K562 (cell line): ENCODE measurements around the gene PLA2G4D. TPM values are rescaled to one million over a fixed set of nuclear protein-coding genes. Genes with fewer than 3 reads are reported as not detected.

ENCODE experiments used
- ATAC-seq: fragments of 200-7000 bp; cut with Tn5 transposase; 3 replicates; pipeline ENCODE4 v1.9.1; 2020; ENCODE audit warnings: moderate library complexity
- BruUV-seq: library from RNA; stranded (reverse); fragments of 400-500 nt; replicated peaks from 2 replicates; lab custom pipeline; 2021; lab: Mats Ljungman, UMichigan
- CTCF ChIA-PET: fragments of 300-600 bp; formaldehyde crosslinking; extraction: SDS; loops from one replicate; lab custom pipeline; 2021; ENCODE audit warnings: low intra/inter-chr PET ratio; lab: Yijun Ruan, JAX
- POLR2A ChIA-PET: fragments of 300-600, 350-650 bp; sonication (Branson Sonifier 250); formaldehyde crosslinking; extraction: SDS; loops from one replicate; lab custom pipeline; 2021; ENCODE audit warnings: antibody characterized with exemption, inconsistent platforms; lab: Yijun Ruan, JAX
- DNase-seq, 4 experiments: peaks; one replicate each; pipeline versions ENCODE4 v3.0.0 to v3.0.0-alpha.2; 2011 to 2018; ENCODE audit warnings: low spot score in 3 of 4, mixed read lengths in 3 of 4; ENCODE audit errors: extremely low read depth in 1 of 4
- FAIRE-seq: peaks from 2 replicates; lab custom pipeline; 2011; peaks lifted over from hg19 to GRCh38; lab: Jason Lieb, UNC
- H2AFZ ChIP-seq: 2 replicates; pipeline ENCODE4 v1.6.0; 2011; ENCODE audit warnings: low read depth, low read length, control low read depth, inconsistent platforms
- H3K27ac ChIP-seq: fragments of 200-600 bp; 3 replicates; pipeline ENCODE4 v1.8.0; 2011; ENCODE audit warnings: low read depth, mild to moderate bottlenecking, control low read depth, inconsistent platforms, low read length, moderate library complexity, mixed read lengths; ENCODE audit errors: extremely low read depth
- H3K27me3 ChIP-seq, 2 experiments: fragments of 300-600 bp in 1 of 2; 2 replicates in 1 of 2; 3 replicates in 1 of 2; pipeline versions ENCODE4 v1.6.0 to v1.8.0; 2011; ENCODE audit warnings: inconsistent platforms in 2 of 2, low read length in 2 of 2, mild to moderate bottlenecking in 1 of 2, mixed read lengths in 1 of 2, moderate library complexity in 1 of 2; ENCODE audit not compliant: control insufficient read depth in 2 of 2, insufficient read depth in 2 of 2
- H3K36me3 ChIP-seq: fragments of 300-600 bp; 3 replicates; pipeline ENCODE4 v1.8.0; 2011; ENCODE audit warnings: mild to moderate bottlenecking, low read length, inconsistent platforms; ENCODE audit not compliant: control insufficient read depth, insufficient read depth
- H3K4me1 ChIP-seq, 2 experiments: fragments of 200-600 bp in 1 of 2; replicated peaks in 1 of 2; 2 replicates in 1 of 2; 3 replicates in 1 of 2; pipeline versions ENCODE4 v1.5.1 to v1.8.0; 2011; ENCODE audit warnings: inconsistent platforms in 2 of 2, low read length in 2 of 2, mild to moderate bottlenecking in 1 of 2, mixed read lengths in 1 of 2, moderate library complexity in 1 of 2; ENCODE audit not compliant: control insufficient read depth in 2 of 2, insufficient read depth in 2 of 2
- H3K4me2 ChIP-seq: 2 replicates; pipeline ENCODE4 v1.6.1; 2011; ENCODE audit warnings: low read length, control low read depth, inconsistent platforms, mixed read lengths; ENCODE audit not compliant: insufficient read depth
- H3K4me3 ChIP-seq: fragments of 200-600 bp; sonication (generic), shearing (Covaris generic); 2 replicates; pipeline ENCODE4 v1.5.1; 2016; ENCODE audit warnings: control low read depth, inconsistent platforms
- H3K79me2 ChIP-seq: fragments of 200-600 bp; 3 replicates; pipeline ENCODE4 v1.8.0; 2011; ENCODE audit warnings: low read length, inconsistent platforms; ENCODE audit not compliant: control insufficient read depth, insufficient read depth
- H3K9ac ChIP-seq, 2 experiments: 2 replicates each; pipeline versions ENCODE4 v1.6.0 to v1.6.1; 2011; ENCODE audit warnings: low read depth in 2 of 2, low read length in 2 of 2, control low read depth in 1 of 2, inconsistent platforms in 1 of 2, mild to moderate bottlenecking in 1 of 2, mixed read lengths in 1 of 2; ENCODE audit not compliant: insufficient read depth in 1 of 2
- H3K9me1 ChIP-seq: one replicate; pipeline ENCODE4 v1.6.0; 2011; ENCODE audit warnings: inconsistent platforms, mild to moderate bottlenecking, low read length, moderate library complexity; ENCODE audit not compliant: control insufficient read depth, insufficient read depth
- H3K9me3 ChIP-seq: replicated peaks from 2 replicates; pipeline ENCODE4 v1.5.1; 2011; ENCODE audit warnings: low read depth, low read length, inconsistent platforms; ENCODE audit not compliant: control insufficient read depth, insufficient read depth
- H4K20me1 ChIP-seq: replicated peaks from 2 replicates; pipeline ENCODE4 v1.6.1; 2011; ENCODE audit warnings: low read length, inconsistent platforms, mixed read lengths; ENCODE audit not compliant: control insufficient read depth, insufficient read depth
- ATF1 ChIP-seq, 2 experiments: fragments of 450-650 bp in 1 of 2; IDR thresholded peaks; 2 replicates each; pipeline ENCODE4 v1.6.1; 2016; ENCODE audit warnings: missing compliant biosample characterization in 1 of 2, missing genetic modification characterization in 1 of 2
- CBX3 ChIP-seq, 2 experiments: IDR thresholded peaks; 1 replicate in 1 of 2; 2 replicates in 1 of 2; pipeline ENCODE4 v1.6.1; 2012; ENCODE audit warnings: inconsistent platforms in 2 of 2, low read length in 2 of 2, borderline replicate concordance in 1 of 2, control low read depth in 1 of 2
- FOXM1 ChIP-seq, 2 experiments: fragments of 450-650 bp in 1 of 2; sonication (generic) in 1 of 2; formaldehyde crosslinking in 1 of 2; IDR thresholded peaks; 2 replicates each; pipeline versions ENCODE4 v1.6.1 to v1.9.0; 2017 to 2022; ENCODE audit warnings: low read depth in 2 of 2, mild to moderate bottlenecking in 2 of 2, missing genetic modification reagents in 1 of 2, moderate library complexity in 1 of 2
- HEY1 ChIP-seq: fragments of 250-450 bp; sonication (Bioruptor Pico); IDR thresholded peaks from 2 replicates; pipeline ENCODE4 v1.5.0; 2020; ENCODE audit warnings: mild to moderate bottlenecking, moderate library complexity, borderline replicate concordance
- HNRNPUL1 ChIP-seq: fragments of 200-400 bp; formaldehyde crosslinking; IDR thresholded peaks from 2 replicates; pipeline ENCODE4 v1.6.1; 2017; ENCODE audit warnings: low read length
- TEAD4 ChIP-seq, 2 experiments: sonication (generic) in 1 of 2; formaldehyde crosslinking in 1 of 2; IDR thresholded peaks; 2 replicates each; pipeline versions ENCODE4 v1.6.1 to v1.8.0; 2012 to 2022; ENCODE audit warnings: borderline replicate concordance in 1 of 2, inconsistent platforms in 1 of 2, low read length in 1 of 2, mild to moderate bottlenecking in 1 of 2, missing genetic modification reagents in 1 of 2
- ZC3H4 ChIP-seq: sonication (generic); formaldehyde crosslinking; IDR thresholded peaks from 2 replicates; pipeline ENCODE4 v1.9.0; 2021; ENCODE audit warnings: missing genetic modification reagents, borderline replicate concordance
- WGBS: fragments of 100-300 bp; shearing (Covaris generic); methylation state at CpG from one replicate; pipeline ENCODE4 v1.1.6; 2016; ENCODE audit warnings: low coverage, mixed read lengths; ENCODE audit not compliant: insufficient coverage; ENCODE audit errors: missing lambda C conversion rate; 5-methylcytosine and 5-hydroxymethylcytosine counted together
- in situ Hi-C: fragments of 300-500 bp; cut with MboI; formaldehyde crosslinking; loops from 4 replicates; pipeline ENCODE4 v1.15.0; 2018; ENCODE audit warnings: inconsistent platforms, mixed read lengths
- intact Hi-C: fragments of 100-400 bp; cut with micrococcal nuclease; formaldehyde crosslinking; loops from 2 replicates; pipeline ENCODE4 v1.14.2; 2022
- polyA plus RNA-seq, 8 experiments: library from polyadenylated mRNA; depleted of rRNA in 4 of 8; stranded (reverse) in 5 of 8; unstranded in 3 of 8; fragments of >200 nt; fragmentation: Nextera tagmentation in 2 of 8; fragmentation: Illumina TruSeq in 1 of 8; extraction: Ambion mirVana in 2 of 8; extraction: Trizol in 1 of 8; gene quantifications; 2 replicates each; pipeline versions ENCODE4 v1.2.1 to v1.2.3, GENCODE V29; 2011 to 2014; ENCODE audit warnings: inconsistent platforms in 1 of 8, missing spikeins in 1 of 8
- total RNA-seq, 7 experiments: library from RNA; depleted of rRNA in 6 of 7; stranded (reverse); fragments of >200 nt in 6 of 7; fragmentation: Illumina TruSeq in 2 of 7; extraction: Trizol in 2 of 7; gene quantifications; 2 replicates each; pipeline versions ENCODE4 v1.2.1 to v1.2.3, GENCODE V29; 2011 to 2021; ENCODE audit warnings: low replicate concordance in 1 of 7

PLA2G4D gene
- total and polyA plus RNA-seq, 9 of the 15 experiments (the other 6 are each of a cell fraction or from before 2014, with no cell fraction given): 0.04 TPM; not detected in 8

GRCh38 chr15:42133356-42133755, 39.0 kb upstream of the PLA2G4D start:
- ChIA-PET CTCF (interaction anchor here (0.6 to 1.9 kb wide), 2 partner anchors 33 to 67 kb away, joined by 3 to 13 read pairs; no protein-coding TSS in a partner anchor), POLR2A (interaction anchor here (0.8 to 1.0 kb wide), 2 partner anchors 14 to 149 kb away, joined by 3 read pairs; no protein-coding TSS in a partner anchor)
- in situ Hi-C loops (no loop called here), intact Hi-C loops (loop anchor here (5.0 kb wide), 1 partner anchor 36 kb away; no protein-coding TSS in a partner anchor)
- 0% methylated on average over 4 of the region's 4 CpGs for WGBS
- Histone ChIP-seq H3K4me2 (no peak overlapping the region), H2AFZ (no peak overlapping the region), H3K9me3 (no peaks in the 10 kb centered on the region), H3K9ac (no peak overlapping the region), H3K27me3 (peaks cover 3 to 38% of the 10 kb centered on the region in 2 experiments; a peak in 4 of 5 replicates), H3K4me1 (no peaks in the 10 kb centered on the region), H3K36me3 (no peaks in the 10 kb centered on the region), H3K4me3 (no peak overlapping the region), H3K79me2 (no peaks in the 10 kb centered on the region), H3K27ac (no peak overlapping the region), H4K20me1 (0 out of 2 replicates have a peak, but pooled peaks cover 4% of the 10 kb centered on the region), H3K9me1 (no peaks in the 10 kb centered on the region)
- TF ChIP-seq ZC3H4 (CRISPR knock-in tag): no peak
- TF ChIP-seq FOXM1 (IDR thresholded peaks at IDR 0.05; ENCODE audit: low read depth): no peak
- TF ChIP-seq FOXM1 (CRISPR knock-in tag; IDR thresholded peaks at IDR 0.05; ENCODE audit: low read depth): no peak
- TF ChIP-seq TEAD4 (IDR thresholded peaks at IDR 0.05; ENCODE audit: low read length): no peak
- TF ChIP-seq TEAD4 (CRISPR knock-in tag; IDR thresholded peaks at IDR 0.05; ENCODE audit: borderline replicate concordance): no peak
- TF ChIP-seq HEY1 (CRISPR knock-in tag): no peak
- no peak for TF ChIP-seq CBX3 (IDR thresholded peaks at IDR 0.05; ENCODE audit: borderline replicate concordance in 1 of 2, low read length in 2 of 2)
- no peak for TF ChIP-seq HNRNPUL1
- no peak for TF ChIP-seq ATF1 (CRISPR knock-in tag; IDR thresholded peaks at IDR 0.05)
- TF ChIP-seq ATF1 (tag; IDR thresholded peaks at IDR 0.05): no peak
- no TSS peak for BruUV-seq
- ATAC-seq (no peak), FAIRE-seq (no peak), DNase-seq (no peak)
